ENCODE data around the gene RAB7B.

- TF ChIP-seq CTCF (IDR thresholded peaks at IDR 0.05; ENCODE audit: insufficient read depth, low read length, poor library complexity, severe bottlenecking) (no peak), EZH2phosphoT487 (conservative IDR thresholded peaks at IDR 0.05; ENCODE audit: low read length) (no peak)
These were observed 23.9 kb downstream of the RAB7B start for GRCh38 chr1:205979301-205979700.
